HCT116 (cell line): ENCODE data around the gene SPG21. TPM values are rescaled to one million over a fixed set of nuclear protein-coding genes. Genes with fewer than 3 reads are reported as not detected.

Experiments
- ATAC-seq: fragments of 200-7000 bp; cut with Tn5 transposase; 2 replicates; pipeline ENCODE4 v1.9.1; 2020; ENCODE audit warnings: mild to moderate bottlenecking, moderate library complexity
- BruUV-seq: library from RNA; stranded (reverse); fragments of 400-500 nt; replicated peaks from 2 replicates; lab custom pipeline; 2021; lab: Mats Ljungman, UMichigan
- CTCF ChIA-PET: fragments of 300-600 bp; sonication (Branson Sonifier 250); formaldehyde crosslinking; loops from one replicate; lab custom pipeline; 2021; ENCODE audit warnings: antibody characterized with exemption; lab: Charles Lee
- POLR2A ChIA-PET: fragments of 300-600, 350-600 bp; sonication (Branson Sonifier 250); formaldehyde crosslinking; loops from one replicate; lab custom pipeline; 2021; ENCODE audit warnings: antibody characterized with exemption; lab: Charles Lee
- RAD21 ChIA-PET, 2 experiments: fragments of 300-600 bp; sonication (Branson Sonifier 250); formaldehyde crosslinking; loops; one replicate each; lab custom pipeline; 2023; ENCODE audit warnings: low total read pairs in 2 of 2; ENCODE audit not compliant: uncharacterized antibody in 2 of 2, unreplicated experiment in 2 of 2, low non-redundant PET in 1 of 2; lab: Charles Lee
- DNase-seq: peaks from one replicate; pipeline ENCODE4 v3.0.0-alpha.2; 2010; ENCODE audit warnings: low read depth, low spot score
- H2AFZ ChIP-seq: fragments of 200-600 bp; shearing (Covaris generic), sonication (generic); 2 replicates; pipeline ENCODE4 v1.6.1; 2017; ENCODE audit warnings: low read depth, mixed run types, mixed read lengths, antibody characterized with exemption, low read length; ENCODE audit not compliant: poor library complexity, severe bottlenecking
- H3K27ac ChIP-seq: 2 replicates; pipeline ENCODE4 v1.5.1; 2012; ENCODE audit warnings: low read depth, low read length
- H3K27me3 ChIP-seq: fragments of 200-600 bp; sonication (generic); 2 replicates; pipeline ENCODE4 v1.6.1; 2016; ENCODE audit warnings: mixed run types, low read length, mixed read lengths; ENCODE audit not compliant: insufficient read depth
- H3K36me3 ChIP-seq, 2 experiments: fragments of 200-500 bp in 1 of 2; fragments of 200-600 bp in 1 of 2; sonication (Bioruptor generic) in 1 of 2; sonication (generic) in 1 of 2; 2 replicates each; pipeline versions ENCODE4 v1.5.1 to v1.6.1; 2014 to 2016; ENCODE audit warnings: low read length in 2 of 2, inconsistent platforms in 1 of 2, mixed read lengths in 1 of 2, mixed run types in 1 of 2; ENCODE audit not compliant: insufficient read depth in 2 of 2, control insufficient read depth in 1 of 2
- H3K4me1 ChIP-seq, 2 experiments: fragments of 200-600 bp in 1 of 2; sonication (generic) in 1 of 2; 2 replicates each; pipeline versions ENCODE4 v1.5.1 to v1.6.1; 2012 to 2017; ENCODE audit warnings: low read length in 2 of 2, inconsistent platforms in 1 of 2, mild to moderate bottlenecking in 1 of 2, mixed read lengths in 1 of 2, mixed run types in 1 of 2, moderate library complexity in 1 of 2; ENCODE audit not compliant: insufficient read depth in 2 of 2, control insufficient read depth in 1 of 2
- H3K4me2 ChIP-seq: fragments of 200-600 bp; sonication (generic); 2 replicates; pipeline ENCODE4 v1.6.1; 2017; ENCODE audit warnings: mixed run types, low read length, mixed read lengths
- H3K4me3 ChIP-seq, 2 experiments: fragments of 200-600 bp in 1 of 2; sonication (generic) in 1 of 2; replicated peaks in 1 of 2; 2 replicates each; pipeline ENCODE4 v1.5.1; 2011 to 2016; ENCODE audit warnings: low read length in 2 of 2, control low read depth in 1 of 2, low read depth in 1 of 2, mild to moderate bottlenecking in 1 of 2, mixed read lengths in 1 of 2, mixed run types in 1 of 2
- H3K79me2 ChIP-seq: fragments of 200-600 bp; sonication (generic); 2 replicates; pipeline ENCODE4 v1.6.1; 2017; ENCODE audit warnings: mild to moderate bottlenecking, mixed run types, low read length, moderate library complexity, mixed read lengths; ENCODE audit not compliant: insufficient read depth
- H3K9ac ChIP-seq: fragments of 200-600 bp; sonication (generic); 2 replicates; pipeline ENCODE4 v1.6.1; 2016; ENCODE audit warnings: low read length, mixed read lengths
- H3K9me2 ChIP-seq: fragments of 200-600 bp; sonication (generic), shearing (Covaris generic); 2 replicates; pipeline ENCODE4 v1.6.1; 2017; ENCODE audit warnings: mixed run types, mild to moderate bottlenecking, moderate library complexity; ENCODE audit not compliant: insufficient read depth
- H3K9me3 ChIP-seq, 2 experiments: fragments of 200-500 bp in 1 of 2; fragments of 200-600 bp in 1 of 2; sonication (Bioruptor generic) in 1 of 2; sonication (generic) in 1 of 2; 2 replicates each; pipeline ENCODE4 v1.6.1; 2014 to 2017; ENCODE audit warnings: low read length in 2 of 2, mixed read lengths in 2 of 2, inconsistent platforms in 1 of 2, low read depth in 1 of 2, mild to moderate bottlenecking in 1 of 2, mixed run types in 1 of 2, moderate library complexity in 1 of 2; ENCODE audit not compliant: control insufficient read depth in 1 of 2, insufficient read depth in 1 of 2
- H4K20me1 ChIP-seq: fragments of 200-600 bp; sonication (generic), shearing (Covaris generic); 2 replicates; pipeline ENCODE4 v1.6.1; 2017; ENCODE audit warnings: mixed run types, mild to moderate bottlenecking, moderate library complexity; ENCODE audit not compliant: insufficient read depth
- ATF3 ChIP-seq: IDR thresholded peaks from 2 replicates; pipeline ENCODE4 v1.6.1; 2012
- CBX3 ChIP-seq: IDR thresholded peaks from 2 replicates; pipeline ENCODE4 v1.6.1; 2012; ENCODE audit warnings: low read depth
- CEBPB ChIP-seq: IDR thresholded peaks from 2 replicates; pipeline ENCODE4 v1.6.1; 2012; ENCODE audit warnings: low read depth
- EZH2 ChIP-seq: fragments of 200-600 bp; sonication (generic); IDR thresholded peaks from 2 replicates; pipeline ENCODE4 v1.6.1; 2017; ENCODE audit warnings: antibody characterized with exemption, mixed run types
- EZH2phosphoT487 ChIP-seq: fragments of 200-600 bp; IDR thresholded peaks from 2 replicates; pipeline ENCODE4 v1.6.1; 2018; ENCODE audit warnings: antibody characterized with exemption, borderline replicate concordance
- REST ChIP-seq: IDR thresholded peaks from 2 replicates; pipeline ENCODE4 v1.6.1; 2012; ENCODE audit warnings: low read depth
- TCF7L2 ChIP-seq: IDR thresholded peaks from 2 replicates; pipeline ENCODE4 v1.7.0; 2011; ENCODE audit warnings: borderline replicate concordance, inconsistent platforms; ENCODE audit not compliant: insufficient read depth, insufficient read length; ENCODE audit errors: extremely low read depth
- YY1 ChIP-seq: IDR thresholded peaks from 2 replicates; pipeline ENCODE4 v1.6.1; 2011; ENCODE audit warnings: low read length, low read depth, moderate library complexity, mild to moderate bottlenecking; ENCODE audit not compliant: insufficient replicate concordance; ENCODE audit errors: extremely low read depth
- ZBTB33 ChIP-seq: IDR thresholded peaks from 2 replicates; pipeline ENCODE4 v1.6.1; 2011; ENCODE audit warnings: mild to moderate bottlenecking, low read length, moderate library complexity; ENCODE audit not compliant: insufficient replicate concordance; ENCODE audit errors: extremely low read depth
- intact Hi-C: fragments of 100-400 bp; cut with micrococcal nuclease; formaldehyde crosslinking; loops from 2 replicates; pipeline ENCODE4 v1.10.0; 2022
- total RNA-seq: library from RNA; stranded (reverse); gene quantifications from one replicate; pipeline ENCODE4 v1.2.1, GENCODE V29; 2021; ENCODE audit not compliant: unreplicated experiment

The SPG21 gene
- total RNA-seq, 1 experiment from 2014 or later: 72.7 TPM

- peaks cover 13% of the 10 kb centered on the region for H3K79me2 ChIP-seq
- H3K4me3 ChIP-seq: no peak overlapping the region
- H3K9ac ChIP-seq: no peak overlapping the region
- CTCF ChIA-PET: no interaction called here
- no peaks in the 10 kb centered on the region for H3K9me3 ChIP-seq
- H3K27me3 ChIP-seq: no peaks in the 10 kb centered on the region
- no peak overlapping the region for H2AFZ ChIP-seq
- no peak overlapping the region for H3K4me2 ChIP-seq
- no peak for DNase-seq
- H3K27ac ChIP-seq: no peak overlapping the region
- no peaks in the 10 kb centered on the region for H3K9me2 ChIP-seq
- BruUV-seq: no TSS peak
- ATAC-seq: no peak
- POLR2A ChIA-PET: no interaction called here
- no peak for TF ChIP-seq CBX3
- no peak for TF ChIP-seq CEBPB
- TF ChIP-seq REST: no peak
- H4K20me1 ChIP-seq: peaks cover 4% of the 10 kb centered on the region; the same call in 1 of the 2 replicates
- RAD21 ChIA-PET: no interaction called here
- H3K36me3 ChIP-seq: 0 out of 4 replicates have a peak, but pooled peaks cover 0 to 4% of the 10 kb centered on the region in 2 experiments
- peaks cover 3 to 14% of the 10 kb centered on the region in 2 experiments; a peak in 3 of 4 replicates for H3K4me1 ChIP-seq
- intact Hi-C loops: no loop called here
Observed at GRCh38 chr15:64987136-64987535, 2.6 kb downstream of the SPG21 start.

- no TSS peak for BruUV-seq
- ChIA-PET POLR2A (no interaction called here), RAD21 (no interaction called here), CTCF (no interaction called here)
- Histone ChIP-seq H3K9me2 (no peaks in the 10 kb centered on the region), H3K9me3 (no peaks in the 10 kb centered on the region), H3K79me2 (peaks cover 13% of the 10 kb centered on the region), H4K20me1 (peaks cover 4% of the 10 kb centered on the region; the same call in 1 of the 2 replicates), H3K4me1 (peaks cover 3 to 12% of the 10 kb centered on the region in 2 experiments; a peak in 3 of 4 replicates), H3K36me3 (peaks cover 2 to 4% of the 10 kb centered on the region in 2 experiments; a peak in 1 of 4 replicates), H3K27me3 (no peaks in the 10 kb centered on the region), H3K4me2 (no peak overlapping the region), H3K4me3 (no peak overlapping the region), H3K27ac (no peak overlapping the region), H3K9ac (no peak overlapping the region), H2AFZ (no peak overlapping the region)
- no peak for DNase-seq
- intact Hi-C loops: no loop called here
- ATAC-seq: no peak
- no peak for TF ChIP-seq ATF3
- TF ChIP-seq TCF7L2: no peak
- TF ChIP-seq EZH2phosphoT487: no peak
- TF ChIP-seq ZBTB33: no peak
- no peak for TF ChIP-seq YY1
- no peak for TF ChIP-seq CEBPB
- TF ChIP-seq CBX3: no peak
- no peak for TF ChIP-seq EZH2
Observed at GRCh38 chr15:64985366-64986033, 4.2 kb downstream of the SPG21 start.
